Choroid plexus epithelial cell (primary cell): ENCODE measurements around the gene DNAH8.

Experiments
- DNase-seq: peaks from one replicate; pipeline ENCODE4 v3.0.0-alpha.2; 2010; ENCODE audit warnings: low read depth
- H3K4me3 ChIP-seq: 2 replicates; pipeline ENCODE4 v1.5.1; 2011; ENCODE audit warnings: low read depth, mild to moderate bottlenecking, control low read depth, low read length, moderate library complexity
- TF ChIP-seq, protein P1 (sequence below): conservative IDR thresholded peaks from 2 replicates; pipeline ENCODE4 v1.5.1; 2011; ENCODE audit warnings: low read depth, mild to moderate bottlenecking, control low read depth, inconsistent platforms, low read length, moderate library complexity

DNAH8 gene

DNA sequence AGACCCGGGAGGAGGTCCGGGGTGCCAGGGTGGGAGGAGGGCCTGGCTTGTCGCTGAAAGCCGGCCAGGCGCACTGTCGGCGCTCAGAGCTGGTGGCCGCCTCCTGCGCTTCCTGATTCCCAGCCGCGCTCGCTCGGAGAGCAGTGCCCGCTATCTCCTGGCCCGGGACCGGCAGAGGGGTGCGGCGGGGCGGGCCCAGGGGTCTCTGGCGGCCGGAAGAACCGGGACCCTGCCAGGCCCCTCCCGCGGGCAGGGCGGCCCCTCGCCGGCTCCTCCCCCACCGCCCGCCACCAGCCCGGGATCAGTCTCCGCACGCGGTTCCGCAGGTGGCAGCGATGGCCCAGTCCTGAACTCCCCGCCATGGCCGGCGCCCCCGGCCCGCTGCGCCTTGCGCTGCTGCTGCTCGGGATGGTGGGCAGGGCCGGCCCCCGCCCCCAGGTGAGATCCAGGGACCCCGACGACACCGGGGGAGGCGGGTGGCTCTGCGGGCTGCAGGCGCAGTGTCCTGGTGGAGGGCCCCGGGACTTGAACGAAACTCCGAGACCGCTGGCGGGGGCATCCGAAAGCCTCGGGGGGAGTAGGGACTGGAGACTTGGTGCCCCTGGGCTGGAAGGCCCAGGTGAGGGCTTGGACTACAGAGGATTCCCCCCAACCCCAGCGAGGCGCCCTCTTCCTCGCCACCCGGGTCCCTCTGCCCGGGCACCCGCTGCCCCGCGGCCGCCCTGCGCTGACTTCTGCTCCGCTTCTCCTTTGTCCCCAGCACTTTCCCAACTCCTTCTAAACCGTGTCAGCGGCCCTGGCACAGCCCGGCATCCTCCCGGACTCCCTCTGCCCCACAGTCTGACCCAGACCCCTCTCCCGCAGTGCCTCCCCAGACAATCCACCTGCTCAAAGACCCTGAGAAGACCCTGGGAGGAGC is 333.6 kb downstream of the DNAH8 start, which contains the start of gene GLP1R:
TSS of gene GLP1R (plus strand) at position 301 of the 919 bp plus-strand sequence. CDS start at position 361, 60 bp downstream.
- DNase-seq, result no peak
- TF ChIP-seq, protein P1, sequence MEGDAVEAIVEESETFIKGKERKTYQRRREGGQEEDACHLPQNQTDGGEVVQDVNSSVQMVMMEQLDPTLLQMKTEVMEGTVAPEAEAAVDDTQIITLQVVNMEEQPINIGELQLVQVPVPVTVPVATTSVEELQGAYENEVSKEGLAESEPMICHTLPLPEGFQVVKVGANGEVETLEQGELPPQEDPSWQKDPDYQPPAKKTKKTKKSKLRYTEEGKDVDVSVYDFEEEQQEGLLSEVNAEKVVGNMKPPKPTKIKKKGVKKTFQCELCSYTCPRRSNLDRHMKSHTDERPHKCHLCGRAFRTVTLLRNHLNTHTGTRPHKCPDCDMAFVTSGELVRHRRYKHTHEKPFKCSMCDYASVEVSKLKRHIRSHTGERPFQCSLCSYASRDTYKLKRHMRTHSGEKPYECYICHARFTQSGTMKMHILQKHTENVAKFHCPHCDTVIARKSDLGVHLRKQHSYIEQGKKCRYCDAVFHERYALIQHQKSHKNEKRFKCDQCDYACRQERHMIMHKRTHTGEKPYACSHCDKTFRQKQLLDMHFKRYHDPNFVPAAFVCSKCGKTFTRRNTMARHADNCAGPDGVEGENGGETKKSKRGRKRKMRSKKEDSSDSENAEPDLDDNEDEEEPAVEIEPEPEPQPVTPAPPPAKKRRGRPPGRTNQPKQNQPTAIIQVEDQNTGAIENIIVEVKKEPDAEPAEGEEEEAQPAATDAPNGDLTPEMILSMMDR, result no peak
- H3K4me3 ChIP-seq, result no peak within 1 kb of the TSS

DNA sequence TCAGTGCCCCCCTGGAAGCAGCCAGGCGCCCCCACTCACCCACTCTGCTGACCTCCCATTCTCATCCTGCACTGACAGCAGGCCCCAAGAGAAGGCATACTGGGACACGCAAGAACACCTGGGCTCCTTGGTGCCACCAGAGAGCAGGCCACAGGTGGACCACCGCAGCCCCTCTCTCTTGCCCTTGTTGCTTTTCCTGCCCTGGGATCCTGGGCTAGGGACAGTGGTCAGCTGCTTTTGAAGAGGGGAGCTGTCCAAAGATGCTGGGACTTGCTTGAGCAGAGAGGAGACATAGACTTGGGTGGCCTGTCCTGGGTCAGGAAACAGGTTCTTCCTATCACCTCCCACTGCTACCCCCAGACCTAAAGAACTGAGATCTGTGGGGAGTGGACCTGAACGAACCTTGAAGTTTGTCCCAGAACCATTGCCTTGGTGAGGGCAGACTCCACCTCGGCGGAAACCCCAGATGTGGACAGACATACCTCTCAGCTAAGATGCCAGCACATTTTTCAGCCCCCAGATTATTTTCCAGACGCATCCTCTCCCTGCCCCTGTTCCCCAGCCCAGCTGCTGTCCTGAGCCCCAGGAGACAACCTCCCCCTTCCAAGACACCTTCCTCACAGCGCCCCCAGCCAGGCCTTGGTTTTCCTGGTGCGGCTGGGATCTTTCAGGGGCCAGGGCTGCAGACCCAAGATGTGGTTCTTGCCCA is 334.6 kb downstream of the DNAH8 start:
- TF ChIP-seq, protein P1, result no peak
- DNase-seq, result no peak

DNA sequence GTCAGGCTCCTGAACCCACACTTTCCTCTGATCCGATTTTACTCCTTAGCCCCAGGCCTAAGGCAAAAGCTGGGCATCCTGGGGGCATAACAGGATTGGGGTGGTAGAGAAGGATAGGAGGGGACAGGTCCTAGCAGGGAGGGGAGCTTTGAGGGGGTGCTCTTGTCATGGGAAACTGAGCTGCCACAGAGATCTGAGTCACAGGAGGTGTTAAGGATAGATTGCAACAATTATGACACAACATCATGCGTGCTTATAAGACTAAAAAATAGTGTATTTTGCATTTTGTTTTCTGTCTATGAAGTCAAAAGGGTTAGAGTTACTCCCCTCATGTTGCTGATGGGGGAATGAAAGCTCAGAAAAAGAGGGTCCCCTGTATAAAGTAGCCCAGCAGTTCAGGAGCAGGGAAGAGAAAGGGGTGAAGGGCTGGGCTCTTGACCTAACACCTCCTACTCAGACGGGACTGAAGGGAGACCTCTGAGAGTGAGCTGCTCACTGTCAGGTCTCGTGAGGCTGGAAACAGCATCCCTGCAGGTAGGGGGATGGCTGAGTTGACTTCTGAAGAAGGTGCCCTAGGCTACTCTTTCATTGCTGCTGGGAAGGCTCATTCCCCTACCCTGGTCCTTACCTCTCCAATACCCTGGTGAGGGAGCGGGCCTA is 335.5 kb downstream of the DNAH8 start:
- TF ChIP-seq, protein P1, result no peak
- no peak for DNase-seq
- no peak overlapping the region for H3K4me3 ChIP-seq

More for the DNA sequence above, 334.6 kb downstream of the DNAH8 start:
- H3K4me3 ChIP-seq, result no peak overlapping the region

DNA sequence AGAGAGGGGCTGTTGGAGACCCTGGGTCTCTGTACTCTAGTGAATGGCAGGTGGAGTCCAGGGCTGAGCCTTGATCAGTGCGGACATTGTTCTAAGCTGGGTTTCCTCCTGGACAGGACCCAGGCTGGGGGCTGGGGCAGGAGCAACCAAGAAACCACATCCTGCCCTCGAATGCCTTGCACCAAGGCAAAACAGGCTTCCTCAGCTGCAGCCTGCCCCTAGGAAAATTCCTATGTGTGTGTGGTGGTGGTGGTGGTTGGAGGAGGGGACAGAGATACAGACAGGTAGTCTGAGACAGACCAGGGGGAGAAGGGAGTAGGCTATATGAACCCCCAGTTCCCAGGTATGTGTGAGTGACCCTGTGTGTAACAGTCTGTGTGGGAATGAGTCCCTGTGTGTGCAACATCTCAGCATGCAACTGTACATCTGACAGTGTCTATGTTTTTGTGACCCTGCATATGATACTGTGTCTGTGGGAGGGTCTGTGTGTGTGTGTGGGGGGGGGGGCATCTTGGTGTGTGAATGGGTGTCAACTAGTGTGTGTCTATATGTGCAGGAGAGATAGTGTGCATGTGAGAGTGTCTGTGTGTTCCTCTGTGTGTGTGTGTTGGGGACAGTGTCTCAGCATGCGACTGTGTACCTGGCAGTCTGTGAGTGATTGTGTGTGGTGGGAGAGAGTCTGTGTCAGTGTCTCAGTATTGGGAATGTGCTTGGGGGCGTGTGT is 336.4 kb downstream of the DNAH8 start:
- TF ChIP-seq, protein P1, result no peak
- no peak overlapping the region for H3K4me3 ChIP-seq
- DNase-seq, result no peak

DNA sequence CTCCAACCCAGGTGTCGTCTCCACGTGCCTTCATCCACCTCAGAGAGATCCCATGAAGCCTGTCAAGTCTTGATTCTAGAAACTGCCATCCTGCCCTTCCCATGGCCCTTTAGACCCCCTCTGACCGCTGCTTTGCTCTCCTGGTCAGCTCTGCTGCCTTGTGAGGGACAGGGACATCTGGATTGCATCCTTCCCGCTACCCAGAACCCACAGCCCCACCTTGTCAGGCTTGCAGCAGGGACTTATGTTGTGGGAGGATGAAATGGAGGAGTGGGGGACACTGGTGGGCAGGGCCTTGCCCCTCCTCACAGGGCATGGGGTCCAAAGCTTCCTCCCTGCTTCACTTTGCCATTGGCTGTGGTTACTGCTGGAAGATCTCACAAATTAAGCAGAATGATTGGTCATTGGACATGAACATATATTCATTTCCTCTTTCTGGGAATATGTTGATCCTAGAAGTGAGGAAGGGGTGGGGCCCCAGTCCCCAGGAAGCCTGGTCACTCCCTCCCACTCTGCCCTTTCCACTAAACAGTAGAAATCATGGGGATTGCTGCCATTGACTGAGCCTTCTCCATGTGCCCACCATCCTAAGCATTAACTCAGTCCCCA is 338.0 kb downstream of the DNAH8 start:
- TF ChIP-seq, protein P1, result no peak
- no peak for DNase-seq
- H3K4me3 ChIP-seq, result no peak overlapping the region
